Heart right ventricle (tissue), 16 donors: ENCODE measurements around the gene HELT. TPM values are rescaled to one million over a fixed set of nuclear protein-coding genes. Genes with fewer than 3 reads are reported as not detected.

Experiments
- ATAC-seq, 8 donors: fragments of 200-7000 bp; cut with Tn5 transposase; one replicate each; pipeline ENCODE4 v1.9.1; 2020; ENCODE audit warnings: mild to moderate bottlenecking in 8 of 8, moderate library complexity in 8 of 8, moderate number of reproducible peaks in 1 of 8
- DNase-seq, 2 donors: peaks; one replicate each; pipeline ENCODE4 v3.0.0-alpha.2; 2020
- H3K27ac ChIP-seq, 10 donors: fragments of 200-600 bp; sonication (generic) in 2 of 10; one replicate each; pipeline versions ENCODE4 v1.5.0 to v1.8.0; 2020 to 2022; ENCODE audit warnings: mild to moderate bottlenecking in 3 of 10
- H3K27me3 ChIP-seq, 7 donors: fragments of 200-600 bp; one replicate each; pipeline ENCODE4 v1.8.0; 2021 to 2022; ENCODE audit warnings: mild to moderate bottlenecking in 2 of 7
- H3K36me3 ChIP-seq, 9 donors: fragments of 200-600 bp; sonication (generic) in 1 of 9; one replicate each; pipeline versions ENCODE4 v1.5.0 to v1.8.0; 2020 to 2022; ENCODE audit warnings: mild to moderate bottlenecking in 2 of 9
- H3K4me1 ChIP-seq, 9 donors: fragments of 200-600 bp; sonication (generic) in 1 of 9; one replicate each; pipeline versions ENCODE4 v1.5.0 to v1.8.0; 2020 to 2022; ENCODE audit warnings: mild to moderate bottlenecking in 4 of 9
- H3K4me3 ChIP-seq, 10 donors: fragments of 200-600 bp; sonication (generic) in 2 of 10; one replicate each; pipeline versions ENCODE4 v1.5.0 to v1.8.0; 2020 to 2022; ENCODE audit warnings: mild to moderate bottlenecking in 7 of 10, moderate library complexity in 2 of 10
- H3K9me3 ChIP-seq, 11 donors: fragments of 200-600 bp in 10 of 11; sonication (generic) in 2 of 11; one replicate each; pipeline versions ENCODE4 v1.5.0 to v1.8.0; 2013 to 2022; ENCODE audit warnings: mild to moderate bottlenecking in 2 of 11, control low read depth in 1 of 11, moderate library complexity in 1 of 11
- CTCF ChIP-seq, 9 donors: fragments of 200-600 bp; sonication (generic) in 2 of 9; IDR thresholded peaks; one replicate each; pipeline versions ENCODE4 v1.5.0 to v1.8.0; 2021 to 2022; ENCODE audit warnings: antibody characterized with exemption in 9 of 9, mild to moderate bottlenecking in 5 of 9, moderate library complexity in 1 of 9
- WGBS, 2 donors: extraction: QIAGEN DNeasy Blood & Tissue Kit; methylation state at CpG; one replicate each; pipeline ENCODE4 v1.1.7; 2013; ENCODE audit warnings: inconsistent platforms in 1 of 2; 5-methylcytosine and 5-hydroxymethylcytosine counted together
- intact Hi-C, 10 donors: fragments of 100-400 bp; cut with DNase I; formaldehyde crosslinking; loops; one replicate each; pipeline versions ENCODE4 v1.11.1 to v1.14.2; 2022
- polyA plus RNA-seq, 2 donors: library from polyadenylated mRNA; stranded (reverse); fragments of 200-250 nt; gene quantifications; one replicate each; pipeline ENCODE4 v1.2.3, GENCODE V29; 2013
- total RNA-seq, 10 donors: library from RNA; stranded (reverse); fragmentation: NEBNext Ultra II Directional in 3 of 10; extraction: Animal tissue kit (Norgen Biotek cat#: 25700) in 3 of 10; gene quantifications; one replicate each; pipeline versions ENCODE4 v1.2.1 to v1.2.4, GENCODE V29; 2021 to 2023
- donor health status: Arrhythmogenic right ventricular cardiomyopathy.
- donor health status: ischemic (EF 13 %, LVEDD 7.1; RV severe dilation, severe dysfunction).
- donor health status: healthy with polysubstance abuse.
- donor health status: DM: no; HTN: yes; CAD: no.
- donor health status: DM: no; HTN: no; CAD: no.
- donor health status: ischemic (EF 25% LVEDD 6.9; RV normal size, moderate dysfunction).
- donor health status: ischemic (EF 25% LVEDD 5.7; RV mildly dilated, moderate dysfunction).
- donor health status: healthy.
- donor health status: DM: yes; HTN: yes; CAD: no.
- donor health status: Ischemic cardiomyopathy.
- donor health status: ischemic (EF 35%, LVEDD 5.7; RV mildly dilated, moderate dysfunction).
- donor health status: nonischemic (EF 11% LVEDD 7.7; RV severe dilation, severe dysfunction).
- donor health status: DM: yes; HTN: yes; CAD: no.
- donor health status: PGD.
- donor health status: ischemic (EF 29% LVEDD 5.4; RV normal size, mild dysfunction).
- donor health status: nonischemic (EF 23%, LVEDD 6.1; RV moderate dilation, normal function).

The HELT gene
- total and polyA plus RNA-seq, 12 donors: not detected

DNA sequence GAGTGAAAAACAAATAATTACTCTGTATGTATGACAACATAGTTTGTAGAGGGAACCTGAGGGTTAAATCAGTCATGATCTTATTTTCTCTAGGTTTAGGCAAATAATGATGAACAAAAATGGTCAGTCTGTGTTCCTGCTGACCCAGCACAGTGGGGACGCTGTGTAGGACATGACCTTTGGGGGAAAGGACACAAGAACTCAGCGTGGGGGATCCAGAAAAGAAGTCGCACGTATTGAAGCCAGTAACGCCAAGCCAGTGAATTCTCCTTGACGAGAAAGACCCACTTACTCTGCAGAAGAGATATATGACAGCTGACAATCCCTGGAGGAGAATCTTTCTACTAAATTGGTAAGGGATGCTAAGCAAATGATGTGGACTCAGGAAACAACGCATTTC is 36.6 kb downstream of the HELT start:
- WGBS, 2 donors: 80% methylated on average over 7 of the region's 7 CpGs
- Histone ChIP-seq H3K9me3 (no peaks in the 10 kb centered on the region), H3K27ac (no peak overlapping the region), H3K4me1 (no peaks in the 10 kb centered on the region), H3K27me3 (no peaks in the 10 kb centered on the region), H3K36me3 (no peaks in the 10 kb centered on the region), H3K4me3 (no peak overlapping the region)
- no peak for ATAC-seq
- TF ChIP-seq CTCF (IDR thresholded peaks at IDR 0.05): no peak
- intact Hi-C loops: no loop called here
- DNase-seq: no peak

- no peak for TF ChIP-seq CTCF (IDR thresholded peaks at IDR 0.05)
- Histone ChIP-seq H3K9me3 (peaks cover 0 to 8% (median 0%) of the 10 kb centered on the region in 11 donors), H3K4me1 (no peaks in the 10 kb centered on the region), H3K27ac (no peak overlapping the region), H3K27me3 (no peaks in the 10 kb centered on the region), H3K36me3 (no peaks in the 10 kb centered on the region), H3K4me3 (no peak overlapping the region)
- DNase-seq (no peak), ATAC-seq (no peak)
- intact Hi-C loops: no loop called here
- WGBS, 2 donors: 70 to 80% methylated on average over 3 of the region's 3 CpGs
Observed at GRCh38 chr4:185061610-185062009, 43.3 kb downstream of the HELT start.

DNA sequence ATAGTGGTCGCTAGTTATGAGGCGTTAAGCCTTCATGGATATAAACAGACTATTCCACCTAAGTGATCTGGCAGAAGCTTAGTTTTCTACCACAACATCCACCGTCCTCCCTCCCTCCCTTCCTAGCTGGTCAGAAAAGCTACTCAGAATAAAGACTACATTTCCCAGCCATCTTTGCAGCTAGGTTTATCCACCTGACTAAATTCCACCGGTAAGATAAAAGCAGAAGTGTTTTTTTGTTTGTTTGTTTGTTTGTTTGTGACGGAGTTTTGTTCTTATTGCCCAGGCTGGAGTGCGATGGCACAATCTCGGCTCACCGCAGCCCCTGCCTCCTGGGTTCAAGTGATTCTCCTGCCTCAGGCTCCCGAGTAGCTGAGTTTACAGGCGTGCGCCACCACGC is 44.3 kb downstream of the HELT start:
- ATAC-seq: no peak
- intact Hi-C loops: no loop called here
- no peak for DNase-seq
- no peaks in the 10 kb centered on the region for H3K36me3 ChIP-seq
- TF ChIP-seq CTCF (IDR thresholded peaks at IDR 0.05): no peak
- no peaks in the 10 kb centered on the region for H3K27me3 ChIP-seq
- no peak overlapping the region for H3K4me3 ChIP-seq
- H3K4me1 ChIP-seq: no peaks in the 10 kb centered on the region
- peaks cover 0 to 8% (median 0%) of the 10 kb centered on the region in 11 donors for H3K9me3 ChIP-seq
- no peak overlapping the region for H3K27ac ChIP-seq
- 90 to 91% methylated on average over 12 of the region's 12 CpGs for WGBS, 2 donors

DNA sequence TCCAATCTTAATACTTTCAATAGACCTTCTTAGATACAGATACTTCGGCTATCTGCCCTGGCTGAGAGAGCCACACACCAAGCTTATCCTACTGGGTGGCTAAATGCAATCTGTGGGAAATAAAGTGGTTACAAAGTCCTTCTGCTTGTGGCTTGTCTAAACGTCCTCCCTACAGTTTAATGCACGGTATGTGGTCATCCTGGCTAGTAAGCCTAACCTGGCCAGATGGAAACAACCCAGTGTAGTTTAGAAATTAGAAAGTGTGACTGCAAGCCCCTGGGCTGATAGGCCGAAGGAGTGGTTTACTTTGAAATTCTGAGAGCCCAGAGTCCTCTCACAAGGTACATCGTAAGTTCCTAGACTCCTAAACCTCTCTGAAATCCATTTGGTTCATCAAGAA is 47.9 kb downstream of the HELT start:
- peaks cover 0 to 15% (median 0%) of the 10 kb centered on the region in 9 donors for H3K4me1 ChIP-seq
- ATAC-seq: no peak
- intact Hi-C loops: no loop called here
- 82 to 89% methylated on average over 5 of the region's 5 CpGs for WGBS, 2 donors
- no peak for DNase-seq
- no peak overlapping the region for H3K4me3 ChIP-seq
- TF ChIP-seq CTCF (IDR thresholded peaks at IDR 0.05): no peak
- H3K27ac ChIP-seq: no peak overlapping the region
- H3K9me3 ChIP-seq: peaks cover 0 to 8% (median 0%) of the 10 kb centered on the region in 11 donors
- H3K36me3 ChIP-seq: no peaks in the 10 kb centered on the region
- H3K27me3 ChIP-seq: no peaks in the 10 kb centered on the region
